Measurements from ENCODE around the gene BCAS4. TPM values are rescaled to one million over a fixed set of nuclear protein-coding genes. Genes with fewer than 3 reads are reported as not detected.

The BCAS4 gene
- total and polyA plus RNA-seq, 3 donors from 2014 or later = 5.8 to 10.8 (median 7.6) TPM

- Histone ChIP-seq H3K4me1 (peaks cover 26% of the 10 kb centered on the region), H3K27me3 (no peaks in the 10 kb centered on the region), H3K36me3 (ENCODE audit: low read depth, missing control alignments) (no peaks in the 10 kb centered on the region), H3K4me3 (no peak overlapping the region), H3K9me3 (no peaks in the 10 kb centered on the region), H3K27ac (no peak overlapping the region)
- no peak for DNase-seq
- intact Hi-C loops (cut with DNase I; ENCODE audit: low total_unique reads) = loop anchor here (10.0 kb wide), 1 partner anchor 132 kb away; the partner anchor contains the start of gene BCAS4
- TF ChIP-seq, protein P1, sequence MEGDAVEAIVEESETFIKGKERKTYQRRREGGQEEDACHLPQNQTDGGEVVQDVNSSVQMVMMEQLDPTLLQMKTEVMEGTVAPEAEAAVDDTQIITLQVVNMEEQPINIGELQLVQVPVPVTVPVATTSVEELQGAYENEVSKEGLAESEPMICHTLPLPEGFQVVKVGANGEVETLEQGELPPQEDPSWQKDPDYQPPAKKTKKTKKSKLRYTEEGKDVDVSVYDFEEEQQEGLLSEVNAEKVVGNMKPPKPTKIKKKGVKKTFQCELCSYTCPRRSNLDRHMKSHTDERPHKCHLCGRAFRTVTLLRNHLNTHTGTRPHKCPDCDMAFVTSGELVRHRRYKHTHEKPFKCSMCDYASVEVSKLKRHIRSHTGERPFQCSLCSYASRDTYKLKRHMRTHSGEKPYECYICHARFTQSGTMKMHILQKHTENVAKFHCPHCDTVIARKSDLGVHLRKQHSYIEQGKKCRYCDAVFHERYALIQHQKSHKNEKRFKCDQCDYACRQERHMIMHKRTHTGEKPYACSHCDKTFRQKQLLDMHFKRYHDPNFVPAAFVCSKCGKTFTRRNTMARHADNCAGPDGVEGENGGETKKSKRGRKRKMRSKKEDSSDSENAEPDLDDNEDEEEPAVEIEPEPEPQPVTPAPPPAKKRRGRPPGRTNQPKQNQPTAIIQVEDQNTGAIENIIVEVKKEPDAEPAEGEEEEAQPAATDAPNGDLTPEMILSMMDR (IDR thresholded peaks at IDR 0.05) = no peak
- no peak for TF ChIP-seq POLR2A (IDR thresholded peaks at IDR 0.05)
- 26 to 39% methylated on average over 1 of the region's 1 CpG for WGBS, 2 donors
Measured at GRCh38 chr20:50926530-50926929, 131.7 kb downstream of the BCAS4 start.

Small RNA genes within 50 kb of the gene (small RNA-seq; reads per million reads assigned to genes)
- 0 reads per million in 2 donors for gene TMSB4XP6

Other genes starting within 250 kb of the BCAS4 start
- 10 to 100 TPM; 22.1 to 26.9 TPM for gene RIPOR3, start 103.5 kb upstream of the BCAS4 start, total RNA-seq
- gene RIPOR3, start 103.5 kb upstream of the BCAS4 start, polyA plus RNA-seq (ENCODE audit: insufficient read depth, low read depth, low replicate concordance) = 11.3 TPM
- 10 to 100 TPM; 15.4 to 17.0 TPM for gene PARD6B, start 63.5 kb upstream of the BCAS4 start, total RNA-seq
- gene PARD6B, start 63.5 kb upstream of the BCAS4 start, polyA plus RNA-seq (ENCODE audit: insufficient read depth, low read depth, low replicate concordance) = 3.8 TPM
- gene ADNP, start 136.4 kb downstream of the BCAS4 start, total RNA-seq = 100 to 1,000 TPM; 101 to 110 TPM
- gene ADNP, start 136.4 kb downstream of the BCAS4 start, polyA plus RNA-seq (ENCODE audit: insufficient read depth, low read depth, low replicate concordance) = 83.5 TPM
- 10 to 100 TPM; 44.5 to 54.3 TPM for gene DPM1, start 163.5 kb downstream of the BCAS4 start, total RNA-seq
- 71.0 TPM for gene DPM1, start 163.5 kb downstream of the BCAS4 start, polyA plus RNA-seq (ENCODE audit: insufficient read depth, low read depth, low replicate concordance)
- 1 to 10 TPM; 7.4 to 9.3 TPM for gene MOCS3, start 163.8 kb downstream of the BCAS4 start, total RNA-seq
- 6.5 TPM for gene MOCS3, start 163.8 kb downstream of the BCAS4 start, polyA plus RNA-seq (ENCODE audit: insufficient read depth, low read depth, low replicate concordance)
- 10 to 100 TPM; 35.8 to 78.2 TPM for gene KCNG1, start 228.0 kb downstream of the BCAS4 start, total RNA-seq
- 20.9 TPM for gene KCNG1, start 228.0 kb downstream of the BCAS4 start, polyA plus RNA-seq (ENCODE audit: insufficient read depth, low read depth, low replicate concordance)